A673 (cell line): ENCODE data around the gene KRT8. TPM values are rescaled to one million over a fixed set of nuclear protein-coding genes. Genes with fewer than 3 reads are reported as not detected.

Experiments used
- BruUV-seq: library from RNA; stranded (reverse); fragments of 400-500 nt; replicated peaks from 2 replicates; lab custom pipeline; 2021; lab: Mats Ljungman, UMichigan
- CTCF ChIA-PET: fragments of 300-600 bp; sonication (Branson Sonifier 250); formaldehyde crosslinking; loops from one replicate; lab custom pipeline; 2022; ENCODE audit warnings: antibody characterized with exemption; lab: Charles Lee
- POLR2A ChIA-PET: fragments of 300-600 bp; sonication (Branson Sonifier 250); formaldehyde crosslinking; loops from one replicate; lab custom pipeline; 2022; ENCODE audit warnings: antibody characterized with exemption; ENCODE audit not compliant: low non-redundant PET; lab: Charles Lee
- DNase-seq: peaks from one replicate; pipeline ENCODE4 v3.0.0-alpha.2; 2015; ENCODE audit warnings: low spot score
- H3K27ac ChIP-seq: fragments of 200-600 bp; sonication (generic); 2 replicates; pipeline ENCODE4 v1.5.1; 2016; ENCODE audit warnings: mixed run types, low read depth, mild to moderate bottlenecking, mixed read lengths, antibody characterized with exemption, low read length; ENCODE audit not compliant: poor library complexity, severe bottlenecking
- H3K27me3 ChIP-seq: fragments of 200-600 bp; sonication (generic); replicated peaks from 2 replicates; pipeline ENCODE4 v1.6.1; 2017; ENCODE audit warnings: mixed run types, low read depth, mild to moderate bottlenecking, mixed read lengths, antibody characterized with exemption, low read length; ENCODE audit not compliant: insufficient read depth, poor library complexity
- H3K36me3 ChIP-seq: fragments of 200-600 bp; sonication (generic); 2 replicates; pipeline ENCODE4 v1.6.1; 2016; ENCODE audit warnings: mixed run types, mild to moderate bottlenecking, mixed read lengths, antibody characterized with exemption, low read length; ENCODE audit not compliant: insufficient read depth, poor library complexity, severe bottlenecking
- H3K4me1 ChIP-seq: fragments of 200-600 bp; sonication (generic); 2 replicates; pipeline ENCODE4 v1.6.1; 2017; ENCODE audit warnings: mixed run types, mild to moderate bottlenecking, mixed read lengths, antibody characterized with exemption, low read length; ENCODE audit not compliant: insufficient read depth, poor library complexity, severe bottlenecking
- H3K4me3 ChIP-seq: fragments of 200-600 bp; sonication (generic); 2 replicates; pipeline ENCODE4 v1.5.1; 2016; ENCODE audit warnings: low read depth, mixed run types, mild to moderate bottlenecking, mixed read lengths, low read length; ENCODE audit not compliant: poor library complexity, severe bottlenecking
- H3K9me3 ChIP-seq: fragments of 200-600 bp; sonication (generic); 2 replicates; pipeline ENCODE4 v1.6.1; 2016; ENCODE audit warnings: mixed run types, low read depth, mild to moderate bottlenecking, mixed read lengths, antibody characterized with exemption, low read length; ENCODE audit not compliant: poor library complexity, severe bottlenecking
- CTCF ChIP-seq: fragments of 300-800, 200-600 bp; sonication (generic); conservative IDR thresholded peaks from 2 replicates; pipeline ENCODE4 v1.5.1; 2017; ENCODE audit warnings: low read depth, mild to moderate bottlenecking, antibody characterized with exemption, low read length, moderate library complexity, mixed read lengths
- EZH2 ChIP-seq: fragments of 200-600 bp; sonication (generic); IDR thresholded peaks from 2 replicates; pipeline ENCODE4 v1.6.1; 2017; ENCODE audit warnings: borderline replicate concordance, low read depth, mild to moderate bottlenecking, mixed read lengths, antibody characterized with exemption, low read length; ENCODE audit not compliant: poor library complexity, severe bottlenecking
- intact Hi-C: fragments of 100-400 bp; cut with micrococcal nuclease; formaldehyde crosslinking; loops from one replicate; pipeline ENCODE4 v1.10.0; 2022; ENCODE audit not compliant: unreplicated experiment
- total RNA-seq: library from RNA; stranded (reverse); gene quantifications from 2 replicates; pipeline ENCODE4 v1.2.3, GENCODE V29; 2021

KRT8 gene
- total RNA-seq, 1 experiment from 2014 or later = 15.4 TPM

- H3K4me3 ChIP-seq = no peak overlapping the region
- DNase-seq = no peak
- POLR2A ChIA-PET = no interaction called here
- CTCF ChIA-PET = interaction anchor here (0.5 to 2.6 kb wide), 3 partner anchors 11 to 84 kb away, joined by 3 to 9 read pairs (median 3); no protein-coding TSS in a partner anchor
- intact Hi-C loops = no loop called here
- TF ChIP-seq EZH2 (no peak), CTCF (no peak)
- no peak overlapping the region for H3K27ac ChIP-seq
- H3K27me3 ChIP-seq = no peaks in the 10 kb centered on the region
- BruUV-seq = no TSS peak
- no peaks in the 10 kb centered on the region for H3K9me3 ChIP-seq
- peaks cover 11% of the 10 kb centered on the region for H3K4me1 ChIP-seq
- H3K36me3 ChIP-seq = no peaks in the 10 kb centered on the region
Measured at GRCh38 chr12:52895726-52896189, 9.1 kb downstream of the KRT8 start.

- intact Hi-C loops = no loop called here
- no TSS peak for BruUV-seq
- TF ChIP-seq CTCF = no peak
- no peak for TF ChIP-seq EZH2
- ChIA-PET CTCF (no interaction called here), POLR2A (no interaction called here)
- Histone ChIP-seq H3K4me3 (no peak overlapping the region), H3K4me1 (peaks cover 11% of the 10 kb centered on the region), H3K9me3 (no peaks in the 10 kb centered on the region), H3K27me3 (no peaks in the 10 kb centered on the region), H3K27ac (no peak overlapping the region), H3K36me3 (no peaks in the 10 kb centered on the region)
- no peak for DNase-seq
Measured at GRCh38 chr12:52892974-52893373, 11.9 kb downstream of the KRT8 start.

- Histone ChIP-seq H3K4me1 (peaks cover 11% of the 10 kb centered on the region), H3K27ac (no peak overlapping the region), H3K27me3 (no peaks in the 10 kb centered on the region), H3K9me3 (no peaks in the 10 kb centered on the region), H3K4me3 (no peak overlapping the region), H3K36me3 (no peaks in the 10 kb centered on the region)
- TF ChIP-seq EZH2 = no peak
- no peak for TF ChIP-seq CTCF
- DNase-seq = no peak
- BruUV-seq = no TSS peak
- intact Hi-C loops = no loop called here
- ChIA-PET CTCF (no interaction called here), POLR2A (no interaction called here)
Measured at GRCh38 chr12:52892207-52892852, 12.5 kb downstream of the KRT8 start.
